Heart right ventricle (tissue), 16 donors: ENCODE results near the gene HES6. TPM values are rescaled to one million over a fixed set of nuclear protein-coding genes. Genes with fewer than 3 reads are reported as not detected.
A peak's percentile ranks its signal among the peaks of the same experiment; 100 is the strongest.

Source experiments
- ATAC-seq, 8 donors: fragments of 200-7000 bp; cut with Tn5 transposase; one replicate each; pipeline ENCODE4 v1.9.1; 2020; ENCODE audit warnings: mild to moderate bottlenecking in 8 of 8, moderate library complexity in 8 of 8, moderate number of reproducible peaks in 1 of 8
- DNase-seq, 2 donors: peaks; one replicate each; pipeline ENCODE4 v3.0.0-alpha.2; 2020
- H3K27ac ChIP-seq, 10 donors: fragments of 200-600 bp; sonication (generic) in 2 of 10; one replicate each; pipeline versions ENCODE4 v1.5.0 to v1.8.0; 2020 to 2022; ENCODE audit warnings: mild to moderate bottlenecking in 3 of 10
- H3K27me3 ChIP-seq, 7 donors: fragments of 200-600 bp; one replicate each; pipeline ENCODE4 v1.8.0; 2021 to 2022; ENCODE audit warnings: mild to moderate bottlenecking in 2 of 7
- H3K36me3 ChIP-seq, 9 donors: fragments of 200-600 bp; sonication (generic) in 1 of 9; one replicate each; pipeline versions ENCODE4 v1.5.0 to v1.8.0; 2020 to 2022; ENCODE audit warnings: mild to moderate bottlenecking in 2 of 9
- H3K4me1 ChIP-seq, 9 donors: fragments of 200-600 bp; sonication (generic) in 1 of 9; one replicate each; pipeline versions ENCODE4 v1.5.0 to v1.8.0; 2020 to 2022; ENCODE audit warnings: mild to moderate bottlenecking in 4 of 9
- H3K4me3 ChIP-seq, 10 donors: fragments of 200-600 bp; sonication (generic) in 2 of 10; one replicate each; pipeline versions ENCODE4 v1.5.0 to v1.8.0; 2020 to 2022; ENCODE audit warnings: mild to moderate bottlenecking in 7 of 10, moderate library complexity in 2 of 10
- H3K9me3 ChIP-seq, 11 donors: fragments of 200-600 bp in 10 of 11; sonication (generic) in 2 of 11; one replicate each; pipeline versions ENCODE4 v1.5.0 to v1.8.0; 2013 to 2022; ENCODE audit warnings: mild to moderate bottlenecking in 2 of 11, control low read depth in 1 of 11, moderate library complexity in 1 of 11
- WGBS, 2 donors: extraction: QIAGEN DNeasy Blood & Tissue Kit; methylation state at CpG; one replicate each; pipeline ENCODE4 v1.1.7; 2013; ENCODE audit warnings: inconsistent platforms in 1 of 2; 5-methylcytosine and 5-hydroxymethylcytosine counted together
- intact Hi-C, 10 donors: fragments of 100-400 bp; cut with DNase I; formaldehyde crosslinking; loops; one replicate each; pipeline versions ENCODE4 v1.11.1 to v1.14.2; 2022
- polyA plus RNA-seq, 2 donors: library from polyadenylated mRNA; stranded (reverse); fragments of 200-250 nt; gene quantifications; one replicate each; pipeline ENCODE4 v1.2.3, GENCODE V29; 2013
- total RNA-seq, 10 donors: library from RNA; stranded (reverse); fragmentation: NEBNext Ultra II Directional in 3 of 10; extraction: Animal tissue kit (Norgen Biotek cat#: 25700) in 3 of 10; gene quantifications; one replicate each; pipeline versions ENCODE4 v1.2.1 to v1.2.4, GENCODE V29; 2021 to 2023
- TF ChIP-seq, protein P1 (sequence below), 9 donors: fragments of 200-600 bp; sonication (generic) in 2 of 9; IDR thresholded peaks; one replicate each; pipeline versions ENCODE4 v1.5.0 to v1.8.0; 2021 to 2022; ENCODE audit warnings: antibody characterized with exemption in 9 of 9, mild to moderate bottlenecking in 5 of 9, moderate library complexity in 1 of 9
- donor health status: Arrhythmogenic right ventricular cardiomyopathy.
- donor health status: ischemic (EF 13 %, LVEDD 7.1; RV severe dilation, severe dysfunction).
- donor health status: healthy with polysubstance abuse.
- donor health status: DM: no; HTN: yes; CAD: no.
- donor health status: DM: no; HTN: no; CAD: no.
- donor health status: ischemic (EF 25% LVEDD 6.9; RV normal size, moderate dysfunction).
- donor health status: ischemic (EF 25% LVEDD 5.7; RV mildly dilated, moderate dysfunction).
- donor health status: healthy.
- donor health status: DM: yes; HTN: yes; CAD: no.
- donor health status: Ischemic cardiomyopathy.
- donor health status: ischemic (EF 35%, LVEDD 5.7; RV mildly dilated, moderate dysfunction).
- donor health status: nonischemic (EF 11% LVEDD 7.7; RV severe dilation, severe dysfunction).
- donor health status: DM: yes; HTN: yes; CAD: no.
- donor health status: PGD.
- donor health status: ischemic (EF 29% LVEDD 5.4; RV normal size, mild dysfunction).
- donor health status: nonischemic (EF 23%, LVEDD 6.1; RV moderate dilation, normal function).

Gene HES6
- total and polyA plus RNA-seq, 12 donors: 1.1 to 6.9 (median 2.1) TPM

DNA sequence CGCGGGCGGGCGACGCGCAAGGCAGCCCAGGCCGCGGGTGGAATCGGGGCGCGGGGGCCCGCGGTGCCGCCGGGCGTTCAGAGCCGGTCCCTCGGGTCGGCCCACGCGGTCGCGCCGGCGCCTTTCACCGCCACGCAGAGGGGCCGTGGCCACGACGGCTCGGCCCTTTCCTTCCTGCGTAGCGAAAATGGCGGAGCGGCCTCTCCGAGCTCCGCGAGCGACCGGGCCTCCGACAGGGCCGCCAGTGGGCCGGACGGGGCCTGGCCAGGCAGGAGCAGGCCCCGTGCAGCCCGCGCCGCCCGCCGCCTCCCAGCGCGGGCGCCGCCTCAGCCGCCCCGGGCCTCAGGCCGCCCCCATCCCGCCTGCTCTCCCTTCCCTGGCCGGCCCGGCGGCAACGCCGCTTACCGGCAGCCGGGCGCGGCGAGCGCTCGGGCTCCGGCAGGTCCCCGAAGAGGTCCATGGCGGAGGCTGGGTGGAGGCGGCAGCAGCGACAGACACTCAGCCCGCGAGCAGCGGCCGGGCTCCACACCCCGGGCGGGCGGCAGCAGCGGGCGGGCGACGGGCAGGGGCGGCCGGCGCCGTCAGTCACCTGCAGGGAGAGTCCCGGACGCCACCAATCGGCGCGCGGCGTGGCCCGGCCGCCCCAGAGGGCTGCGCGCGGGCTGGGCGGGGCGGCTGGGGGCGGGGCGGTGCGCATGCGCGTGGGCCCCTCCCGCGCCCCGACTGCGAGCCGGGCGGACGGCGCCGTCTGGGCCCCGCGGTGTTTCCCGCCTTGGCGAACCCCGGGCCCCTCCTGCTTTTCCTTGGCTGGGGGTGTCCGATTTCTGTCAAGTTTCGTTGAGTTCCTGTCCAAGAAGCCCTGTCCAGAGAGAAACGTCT lies 36.5 kb downstream of the HES6 start, which contains the start of gene ILKAP:
TSS of gene ILKAP (minus strand) at position 602 of the 879 bp plus-strand sequence. CDS start at position 460, 142 bp downstream.
- H3K36me3 ChIP-seq: no peaks in the 10 kb centered on the region
- peak within 1 kb of the TSS; percentile 78 to 99 (median 92) for H3K27ac ChIP-seq
- no peaks in the 10 kb centered on the region for H3K9me3 ChIP-seq
- TF ChIP-seq, protein P1, sequence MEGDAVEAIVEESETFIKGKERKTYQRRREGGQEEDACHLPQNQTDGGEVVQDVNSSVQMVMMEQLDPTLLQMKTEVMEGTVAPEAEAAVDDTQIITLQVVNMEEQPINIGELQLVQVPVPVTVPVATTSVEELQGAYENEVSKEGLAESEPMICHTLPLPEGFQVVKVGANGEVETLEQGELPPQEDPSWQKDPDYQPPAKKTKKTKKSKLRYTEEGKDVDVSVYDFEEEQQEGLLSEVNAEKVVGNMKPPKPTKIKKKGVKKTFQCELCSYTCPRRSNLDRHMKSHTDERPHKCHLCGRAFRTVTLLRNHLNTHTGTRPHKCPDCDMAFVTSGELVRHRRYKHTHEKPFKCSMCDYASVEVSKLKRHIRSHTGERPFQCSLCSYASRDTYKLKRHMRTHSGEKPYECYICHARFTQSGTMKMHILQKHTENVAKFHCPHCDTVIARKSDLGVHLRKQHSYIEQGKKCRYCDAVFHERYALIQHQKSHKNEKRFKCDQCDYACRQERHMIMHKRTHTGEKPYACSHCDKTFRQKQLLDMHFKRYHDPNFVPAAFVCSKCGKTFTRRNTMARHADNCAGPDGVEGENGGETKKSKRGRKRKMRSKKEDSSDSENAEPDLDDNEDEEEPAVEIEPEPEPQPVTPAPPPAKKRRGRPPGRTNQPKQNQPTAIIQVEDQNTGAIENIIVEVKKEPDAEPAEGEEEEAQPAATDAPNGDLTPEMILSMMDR (IDR thresholded peaks at IDR 0.05): no peak
- peak; percentile 98 to 99 (median 98) for ATAC-seq
- WGBS, 2 donors: 0 to 1% methylated on average over 78 to 126 of the region's 126 CpGs
- H3K27me3 ChIP-seq: no peaks in the 10 kb centered on the region
- peak; percentile 87 to 92 for DNase-seq
- peaks cover 9 to 46% (median 30%) of the 10 kb centered on the region in 9 donors for H3K4me1 ChIP-seq
- intact Hi-C loops: no loop called here
- H3K4me3 ChIP-seq: peak within 1 kb of the TSS; percentile 33 to 81 (median 72)

DNA sequence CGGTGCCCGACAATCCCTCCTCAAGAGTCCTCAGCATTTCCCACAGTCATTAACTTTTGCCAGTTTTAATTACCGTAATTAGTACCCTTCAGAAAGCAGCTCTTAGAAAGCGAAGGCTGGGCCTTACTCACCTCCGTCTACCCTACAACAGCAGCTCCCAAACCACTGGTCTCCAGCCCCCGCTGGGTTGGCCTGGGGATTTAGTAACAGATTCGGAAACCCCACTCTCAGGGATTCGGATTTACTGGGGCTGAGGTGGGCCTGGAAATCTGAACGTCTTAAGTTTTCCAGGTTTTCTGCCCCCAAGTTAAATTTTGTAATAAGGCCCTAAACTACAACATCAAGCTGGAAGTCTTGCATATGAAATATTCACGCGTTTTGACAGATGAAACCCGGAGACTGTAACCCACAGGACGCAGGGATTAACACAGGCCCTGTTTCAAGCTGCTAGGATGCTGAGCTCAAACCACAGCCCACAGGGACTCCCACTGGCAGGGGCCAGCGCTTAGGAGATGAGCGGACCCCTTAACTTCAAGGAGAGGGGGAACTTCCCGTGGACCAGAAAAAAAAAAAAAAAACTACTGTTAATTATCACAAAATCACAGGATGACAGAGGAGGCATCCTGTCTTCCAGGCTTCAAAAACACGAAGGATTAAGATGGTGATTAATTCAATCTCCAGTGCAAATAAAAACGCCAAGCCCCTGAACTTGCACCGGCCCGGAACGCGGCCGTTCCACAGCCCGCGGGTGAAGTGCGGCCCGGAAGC lies 37.3 kb downstream of the HES6 start:
- intact Hi-C loops: no loop called here

GRCh38 chr2:238190445-238190844 lies 49.4 kb downstream of the HES6 start:
- H3K27me3 ChIP-seq: no peaks in the 10 kb centered on the region
- 86 to 91% methylated on average over 2 of the region's 2 CpGs for WGBS, 2 donors
- no peaks in the 10 kb centered on the region for H3K9me3 ChIP-seq
- no peak overlapping the region for H3K4me3 ChIP-seq
- DNase-seq (no peak), ATAC-seq (no peak)
- peaks cover 0 to 15% (median 0%) of the 10 kb centered on the region in 9 donors for H3K4me1 ChIP-seq
- intact Hi-C loops: no loop called here
- TF ChIP-seq, protein P1 (IDR thresholded peaks at IDR 0.05): no peak
- H3K27ac ChIP-seq: no peak overlapping the region
- peaks cover 0 to 96% (median 61%) of the 10 kb centered on the region in 9 donors for H3K36me3 ChIP-seq

More for the DNA sequence above, 37.3 kb downstream of the HES6 start:
- peaks cover 9 to 46% (median 38%) of the 10 kb centered on the region in 9 donors for H3K4me1 ChIP-seq
- no peaks in the 10 kb centered on the region for H3K9me3 ChIP-seq
- WGBS, 2 donors: 9 to 11% methylated on average over 27 of the region's 27 CpGs
- H3K27me3 ChIP-seq: no peaks in the 10 kb centered on the region
- DNase-seq: no peak
- TF ChIP-seq, protein P1 (IDR thresholded peaks at IDR 0.05): no peak
- peak overlapping the region; percentile 78 to 99 (median 92) for H3K27ac ChIP-seq
- H3K4me3 ChIP-seq: peak overlapping the region; percentile 33 to 81 (median 72)
- no peak for ATAC-seq
- H3K36me3 ChIP-seq: no peaks in the 10 kb centered on the region

Other genes starting within 250 kb of the HES6 start
- gene SCLY, start 179.0 kb downstream of the HES6 start, total RNA-seq: 10 to 100 TPM in 7 of 10 donors, 1 to 10 TPM in 3; 8.3 to 14.5 (median 11.4) TPM
- gene SCLY, start 179.0 kb downstream of the HES6 start, polyA plus RNA-seq: 10 to 100 TPM in 1 of 2 donors, 1 to 10 TPM in 1; 8.7 to 13.5 TPM
- gene ESPNL, start 139.7 kb downstream of the HES6 start, total RNA-seq: 1 to 10 TPM in 1 of 10 donors, under 1 TPM in 7, not detected in 2; 0.10 to 1.7 (median 0.38) TPM
- under 1 TPM; 0.01 to 0.29 TPM for gene ESPNL, start 139.7 kb downstream of the HES6 start, polyA plus RNA-seq
- 10 to 100 TPM; 18.9 to 30.1 (median 26.7) TPM for gene KLHL30, start 101.4 kb downstream of the HES6 start, total RNA-seq
- gene KLHL30, start 101.4 kb downstream of the HES6 start, polyA plus RNA-seq: 1 to 10 TPM; 3.0 to 9.8 TPM
- 1 to 10 TPM in 1 of 10 donors, under 1 TPM in 3, not detected in 6; 0.11 to 1.3 (median 0.60) TPM for gene ERFE, start 81.1 kb downstream of the HES6 start, total RNA-seq
- gene ERFE, start 81.1 kb downstream of the HES6 start, polyA plus RNA-seq: under 1 TPM in 1 of 2 donors, not detected in 1; 0.68 TPM
- 10 to 100 TPM; 19.6 to 31.0 (median 24.2) TPM for gene ILKAP, start 36.3 kb downstream of the HES6 start, total RNA-seq
- gene ILKAP, start 36.3 kb downstream of the HES6 start, polyA plus RNA-seq: 10 to 100 TPM; 38.0 to 83.9 TPM
- 10 to 100 TPM in 3 of 10 donors, 1 to 10 TPM in 7; 3.1 to 19.0 (median 8.0) TPM for gene PER2, start 48.6 kb upstream of the HES6 start, total RNA-seq
- gene PER2, start 48.6 kb upstream of the HES6 start, polyA plus RNA-seq: 1 to 10 TPM; 1.4 to 4.5 TPM
- gene TRAF3IP1, start 80.5 kb upstream of the HES6 start, total RNA-seq: 10 to 100 TPM in 6 of 10 donors, 1 to 10 TPM in 4; 8.3 to 20.4 (median 12.5) TPM
- gene TRAF3IP1, start 80.5 kb upstream of the HES6 start, polyA plus RNA-seq: 1 to 10 TPM; 4.0 to 6.2 TPM
- 10 to 100 TPM; 31.4 to 61.5 (median 51.2) TPM for gene ASB1, start 186.9 kb upstream of the HES6 start, total RNA-seq
- 10 to 100 TPM; 32.0 to 41.9 TPM for gene ASB1, start 186.9 kb upstream of the HES6 start, polyA plus RNA-seq